ENCODE results near the gene IKZF4. TPM values are rescaled to one million over a fixed set of nuclear protein-coding genes. Genes with fewer than 3 reads are reported as not detected.

The IKZF4 gene
- total RNA-seq, 2 donors from 2014 or later, result 4.7 to 5.6 TPM

DNA sequence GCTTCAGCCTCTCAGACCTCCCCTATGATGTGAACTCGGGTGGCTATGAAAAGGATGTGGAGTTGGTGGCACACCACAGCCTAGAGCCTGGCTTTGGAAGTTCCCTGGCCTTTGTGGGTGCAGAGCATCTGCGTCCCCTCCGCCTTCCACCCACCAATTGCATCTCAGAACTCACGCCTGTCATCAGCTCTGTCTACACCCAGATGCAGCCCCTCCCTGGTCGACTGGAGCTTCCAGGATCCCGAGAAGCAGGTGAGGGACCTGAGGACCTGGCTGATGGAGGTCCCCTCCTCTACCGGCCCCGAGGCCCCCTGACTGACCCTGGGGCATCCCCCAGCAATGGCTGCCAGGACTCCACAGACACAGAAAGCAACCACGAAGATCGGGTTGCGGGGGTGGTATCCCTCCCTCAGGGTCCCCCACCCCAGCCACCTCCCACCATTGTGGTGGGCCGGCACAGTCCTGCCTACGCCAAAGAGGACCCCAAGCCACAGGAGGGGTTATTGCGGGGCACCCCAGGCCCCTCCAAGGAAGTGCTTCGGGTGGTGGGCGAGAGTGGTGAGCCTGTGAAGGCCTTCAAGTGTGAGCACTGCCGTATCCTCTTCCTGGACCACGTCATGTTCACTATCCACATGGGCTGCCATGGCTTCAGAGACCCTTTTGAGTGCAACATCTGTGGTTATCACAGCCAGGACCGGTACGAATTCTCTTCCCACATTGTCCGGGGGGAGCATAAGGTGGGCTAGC lies 13.9 kb downstream of the IKZF4 start:
- no peak overlapping the region for H3K27ac ChIP-seq
- H3K4me1 ChIP-seq, result no peaks in the 10 kb centered on the region
- H3K4me3 ChIP-seq, result no peak overlapping the region
- H3K27me3 ChIP-seq, result no peaks in the 10 kb centered on the region
- H3K36me3 ChIP-seq, result no peaks in the 10 kb centered on the region
- no peaks in the 10 kb centered on the region for H3K9me3 ChIP-seq
- no peak overlapping the region for H3K9ac ChIP-seq (ENCODE audit: low read depth in 2 of 2, low read length in 2 of 2)
- TF ChIP-seq CTCF (IDR thresholded peaks at IDR 0.05), result no peak
- no peak for DNase-seq
- intact Hi-C loops (cut with DNase I), result loop anchor here (5.0 to 10.0 kb wide), 2 partner anchors 42 to 290 kb away; partner anchors contain the start of gene GDF11

DNA sequence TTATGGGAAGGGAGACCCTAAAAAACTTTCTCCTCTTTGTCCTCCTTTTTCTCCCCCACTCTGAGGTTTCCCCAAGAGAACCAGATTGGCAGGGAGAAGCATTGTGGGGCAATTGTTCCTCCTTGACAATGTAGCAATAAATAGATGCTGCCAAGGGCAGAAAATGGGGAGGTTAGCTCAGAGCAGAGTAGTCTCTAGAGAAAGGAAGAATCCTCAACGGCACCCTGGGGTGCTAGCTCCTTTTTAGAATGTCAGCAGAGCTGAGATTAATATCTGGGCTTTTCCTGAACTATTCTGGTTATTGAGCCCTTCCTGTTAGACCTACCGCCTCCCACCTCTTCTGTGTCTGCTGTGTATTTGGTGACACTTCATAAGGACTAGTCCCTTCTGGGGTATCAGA lies 16.3 kb downstream of the IKZF4 start:
- intact Hi-C loops (cut with DNase I), result loop anchor here (5.0 to 10.0 kb wide), 2 partner anchors 45 to 292 kb away; partner anchors contain the start of gene GDF11
- H3K9ac ChIP-seq (ENCODE audit: low read depth in 2 of 2, low read length in 2 of 2), result no peak overlapping the region
- H3K27me3 ChIP-seq, result no peaks in the 10 kb centered on the region
- H3K27ac ChIP-seq, result no peak overlapping the region
- no peaks in the 10 kb centered on the region for H3K36me3 ChIP-seq
- H3K4me3 ChIP-seq, result no peak overlapping the region
- no peaks in the 10 kb centered on the region for H3K9me3 ChIP-seq
- no peaks in the 10 kb centered on the region for H3K4me1 ChIP-seq
- DNase-seq, result no peak
- no peak for TF ChIP-seq CTCF (IDR thresholded peaks at IDR 0.05)

- no peak overlapping the region for H3K27ac ChIP-seq
- TF ChIP-seq CTCF (IDR thresholded peaks at IDR 0.05), result no peak
- no peaks in the 10 kb centered on the region for H3K9me3 ChIP-seq
- no peaks in the 10 kb centered on the region for H3K36me3 ChIP-seq
- H3K4me3 ChIP-seq, result no peak overlapping the region
- no peak for DNase-seq
- peaks cover 3% of the 10 kb centered on the region for H3K4me1 ChIP-seq
- intact Hi-C loops (cut with DNase I), result loop anchor here (5.0 to 10.0 kb wide), 2 partner anchors 46 to 293 kb away; partner anchors contain the start of gene GDF11
- no peak overlapping the region for H3K9ac ChIP-seq (ENCODE audit: low read depth in 2 of 2, low read length in 2 of 2)
- no peaks in the 10 kb centered on the region for H3K27me3 ChIP-seq
Observed at GRCh38 chr12:56038022-56038655, 17.3 kb downstream of the IKZF4 start.

DNA sequence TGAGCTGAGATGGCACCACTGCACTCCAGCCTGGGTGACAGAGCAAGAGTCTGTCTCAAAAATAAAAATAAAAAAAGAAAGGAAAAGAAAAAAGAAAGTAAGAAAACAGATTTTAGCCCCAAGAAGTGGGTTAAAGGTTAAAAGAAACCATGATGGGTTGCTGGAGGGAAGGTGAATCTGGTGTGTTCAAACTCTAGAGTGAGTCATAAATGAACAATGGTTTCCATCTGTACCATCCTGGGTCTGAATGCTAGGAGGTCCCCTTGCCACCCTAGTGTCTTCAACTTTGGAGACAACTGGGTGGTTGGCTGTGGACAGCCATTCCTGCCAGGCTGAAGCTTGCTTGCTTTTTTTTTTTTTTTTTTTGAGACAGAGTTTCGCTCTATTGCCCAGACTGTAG lies 19.3 kb downstream of the IKZF4 start:
- H3K27ac ChIP-seq, result no peak overlapping the region
- H3K27me3 ChIP-seq, result no peaks in the 10 kb centered on the region
- H3K9me3 ChIP-seq, result no peaks in the 10 kb centered on the region
- no peak overlapping the region for H3K9ac ChIP-seq (ENCODE audit: low read depth in 2 of 2, low read length in 2 of 2)
- H3K4me3 ChIP-seq, result no peak overlapping the region
- peaks cover 5% of the 10 kb centered on the region for H3K4me1 ChIP-seq
- DNase-seq, result no peak
- no peak for TF ChIP-seq CTCF (IDR thresholded peaks at IDR 0.05)
- intact Hi-C loops (cut with DNase I), result loop anchor here (10.0 kb wide), 1 partner anchor 75 kb away; the partner anchor contains the start of genes RPL41 and ZC3H10
- peaks cover 16% of the 10 kb centered on the region for H3K36me3 ChIP-seq

DNA sequence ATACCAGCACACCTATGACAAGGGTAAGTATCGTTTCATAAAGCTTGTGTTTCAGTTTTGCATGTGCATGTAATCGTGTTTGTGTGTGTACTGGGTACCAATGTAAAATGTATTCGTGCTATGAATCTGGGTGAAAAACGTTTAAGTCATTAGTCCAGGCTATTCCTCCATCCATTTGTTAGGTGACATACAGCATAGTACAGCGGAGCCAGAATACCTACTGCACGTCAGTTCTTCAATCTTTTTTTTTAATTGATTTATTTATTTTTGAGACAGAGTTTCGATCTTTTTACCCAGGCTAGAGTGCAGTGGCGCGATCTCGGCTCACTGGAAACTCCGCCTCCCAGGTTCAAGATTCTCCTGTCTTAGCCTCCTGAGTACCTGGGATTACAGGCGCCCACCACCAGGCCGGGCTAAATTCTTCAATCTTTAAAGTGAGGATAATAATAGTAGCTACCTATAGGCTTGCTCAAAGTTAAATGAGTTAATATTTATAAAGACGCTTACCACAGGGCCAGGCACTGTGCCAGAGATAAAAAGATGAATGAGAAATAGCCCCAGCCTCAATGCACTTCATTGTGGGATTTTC lies 20.2 kb downstream of the IKZF4 start:
- Histone ChIP-seq H3K4me1 (peaks cover 5% of the 10 kb centered on the region), H3K4me3 (peak overlapping the region; percentile 67), H3K36me3 (peaks cover 16% of the 10 kb centered on the region), H3K9ac (ENCODE audit: low read depth in 2 of 2, low read length in 2 of 2) (peak overlapping the region; percentile 45 to 96), H3K27me3 (no peaks in the 10 kb centered on the region), H3K9me3 (no peaks in the 10 kb centered on the region), H3K27ac (peak overlapping the region; percentile 96)
- intact Hi-C loops (cut with DNase I), result loop anchor here (10.0 kb wide), 1 partner anchor 74 kb away; the partner anchor contains the start of genes RPL41 and ZC3H10
- DNase-seq, result peak; percentile 29
- TF ChIP-seq CTCF (IDR thresholded peaks at IDR 0.05), result no peak

All from colonic mucosa (tissue), 4 donors.